ENCODE measurements around the gene HNRNPL.
"Not testable (repeated sequence)": the region's sequence is repeated elsewhere in the genome, so short reads cannot be mapped to it uniquely, and the experiment has no call there.

HNRNPL gene

DNA sequence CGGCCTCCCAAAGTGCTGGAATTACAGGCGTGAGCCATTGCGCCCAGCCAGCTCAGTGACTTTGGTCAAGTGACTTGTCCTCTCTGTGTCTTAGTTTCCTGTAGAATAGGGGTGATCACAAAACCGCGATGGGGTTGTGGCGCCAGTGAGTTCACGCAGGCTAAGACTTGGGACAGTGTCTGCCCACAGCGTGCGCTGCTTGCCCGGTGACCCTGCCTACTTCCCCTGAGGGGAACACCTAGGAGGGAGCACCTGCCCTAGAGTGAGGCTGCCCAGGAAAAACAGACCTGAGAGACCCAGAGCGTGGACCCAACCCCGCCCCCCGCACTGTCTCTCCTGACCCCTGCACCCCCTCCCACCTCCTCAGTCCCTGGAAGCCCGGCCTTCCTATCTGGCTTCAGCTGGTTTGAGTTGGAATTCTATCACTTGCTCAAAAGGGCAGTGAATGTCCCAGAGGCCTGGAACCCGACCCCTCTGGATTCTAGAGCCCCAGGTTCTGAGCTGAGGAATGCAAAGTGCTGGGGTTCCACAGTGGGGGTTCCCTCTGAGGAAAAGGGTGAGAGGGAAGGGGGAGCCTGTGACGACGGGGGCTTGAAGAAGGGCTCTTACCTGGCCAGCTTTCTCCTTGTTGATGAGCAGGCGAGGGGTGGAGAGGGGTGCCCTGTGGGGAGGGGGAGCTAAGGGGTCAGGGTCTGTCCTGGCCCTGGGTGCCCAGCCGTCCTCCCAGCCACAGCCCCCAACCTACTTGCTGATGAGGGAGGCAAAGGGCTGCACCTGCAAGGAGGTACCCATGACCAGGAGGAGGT is 30.5 kb upstream of the HNRNPL start:
- DNase-seq (ENCODE audit: extremely low spot score) = no peak
- CTCF ChIA-PET = interaction anchor here (3.9 to 6.0 kb wide), 2 partner anchors 6 to 11 kb away, joined by 34 to 64 read pairs; no protein-coding TSS in a partner anchor
- TF ChIP-seq, protein P1, sequence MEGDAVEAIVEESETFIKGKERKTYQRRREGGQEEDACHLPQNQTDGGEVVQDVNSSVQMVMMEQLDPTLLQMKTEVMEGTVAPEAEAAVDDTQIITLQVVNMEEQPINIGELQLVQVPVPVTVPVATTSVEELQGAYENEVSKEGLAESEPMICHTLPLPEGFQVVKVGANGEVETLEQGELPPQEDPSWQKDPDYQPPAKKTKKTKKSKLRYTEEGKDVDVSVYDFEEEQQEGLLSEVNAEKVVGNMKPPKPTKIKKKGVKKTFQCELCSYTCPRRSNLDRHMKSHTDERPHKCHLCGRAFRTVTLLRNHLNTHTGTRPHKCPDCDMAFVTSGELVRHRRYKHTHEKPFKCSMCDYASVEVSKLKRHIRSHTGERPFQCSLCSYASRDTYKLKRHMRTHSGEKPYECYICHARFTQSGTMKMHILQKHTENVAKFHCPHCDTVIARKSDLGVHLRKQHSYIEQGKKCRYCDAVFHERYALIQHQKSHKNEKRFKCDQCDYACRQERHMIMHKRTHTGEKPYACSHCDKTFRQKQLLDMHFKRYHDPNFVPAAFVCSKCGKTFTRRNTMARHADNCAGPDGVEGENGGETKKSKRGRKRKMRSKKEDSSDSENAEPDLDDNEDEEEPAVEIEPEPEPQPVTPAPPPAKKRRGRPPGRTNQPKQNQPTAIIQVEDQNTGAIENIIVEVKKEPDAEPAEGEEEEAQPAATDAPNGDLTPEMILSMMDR (IDR thresholded peaks at IDR 0.05; ENCODE audit: control extremely low read depth, extremely low read depth, low read depth, missing control alignments) = no peak
- POLR2A ChIA-PET = interaction anchor here (1.2 kb wide), 1 partner anchor 20 kb away, joined by 3 read pairs; the partner anchor contains the start of genes NFKBIB and SIRT2

DNA sequence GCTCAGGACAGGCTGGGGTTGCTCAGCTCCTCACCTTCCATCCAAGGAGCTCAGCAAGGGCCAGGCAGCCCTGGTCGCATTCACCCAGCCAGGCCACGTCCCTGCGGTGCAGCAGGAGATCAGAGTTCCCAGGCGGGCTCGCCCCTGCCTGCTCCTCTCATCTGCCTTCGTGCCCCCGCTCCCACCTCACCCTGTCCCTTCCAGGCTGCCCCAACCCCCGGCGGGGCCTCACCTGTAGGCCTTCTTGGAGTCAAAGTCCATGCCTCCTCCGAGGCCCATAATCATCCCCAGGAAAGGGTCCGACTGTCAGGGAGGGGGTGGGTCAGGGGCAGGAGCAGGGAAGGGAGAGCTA is 29.6 kb upstream of the HNRNPL start:
- CTCF ChIA-PET = interaction anchor here (0.8 to 6.0 kb wide), 9 partner anchors 7 to 364 kb away, joined by 3 to 64 read pairs (median 4); partner anchors contain the start of genes MRPS12 and SARS2
- POLR2A ChIA-PET = interaction anchor here (0.5 to 1.5 kb wide), 3 partner anchors 20 to 147 kb away, joined by 3 to 5 read pairs (median 3); partner anchors contain the start of genes NFKBIB and SIRT2
- TF ChIP-seq, protein P1 (IDR thresholded peaks at IDR 0.05; ENCODE audit: control extremely low read depth, extremely low read depth, low read depth, missing control alignments) = no peak
- no peak for DNase-seq (ENCODE audit: extremely low spot score)

DNA sequence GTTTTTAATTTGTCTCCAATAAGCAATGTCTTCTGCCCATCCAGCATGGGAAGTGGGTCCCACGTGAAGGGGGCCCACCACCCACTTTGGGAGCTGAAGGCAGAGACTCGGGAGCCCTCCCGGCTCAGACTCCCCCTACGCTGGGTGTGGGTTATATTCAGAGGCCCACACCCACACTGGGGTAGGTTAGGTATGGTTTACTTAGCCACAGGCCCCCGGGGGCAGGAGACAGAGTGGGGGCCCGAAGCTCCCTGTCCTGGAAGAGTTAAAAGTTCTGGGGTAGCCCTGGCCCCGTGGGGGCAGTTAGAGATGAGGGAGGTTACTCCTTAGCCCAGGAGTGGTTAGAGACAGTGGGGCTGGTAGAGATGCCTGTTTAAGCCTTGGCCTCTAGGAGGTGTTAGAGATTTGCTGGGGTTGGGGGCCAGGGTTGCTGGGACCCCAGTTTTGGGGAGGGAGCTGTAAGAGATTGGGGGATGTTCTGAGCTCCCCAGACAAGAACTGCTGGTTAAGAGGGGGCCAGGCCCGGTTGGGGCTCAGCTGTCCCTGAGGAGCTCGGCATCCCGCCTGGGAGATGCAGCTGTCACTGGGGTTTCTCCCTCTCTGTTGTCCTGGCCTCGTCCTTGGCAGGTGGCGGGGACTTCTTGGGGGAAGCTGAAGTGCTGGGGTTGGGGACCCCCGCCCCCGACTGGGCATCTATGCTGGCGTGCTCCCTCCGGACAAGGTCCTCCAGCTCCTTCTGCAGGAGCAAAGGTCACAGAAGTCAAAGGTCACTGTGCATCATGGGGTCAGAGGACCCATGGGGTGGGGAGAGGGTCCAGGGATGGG is 29.0 kb upstream of the HNRNPL start:
- TF ChIP-seq, protein P1 (IDR thresholded peaks at IDR 0.05; ENCODE audit: control extremely low read depth, extremely low read depth, low read depth, missing control alignments) = no peak
- POLR2A ChIA-PET = interaction anchor here (0.6 to 1.5 kb wide), 2 partner anchors 30 to 91 kb away, joined by 3 to 5 read pairs; no protein-coding TSS in a partner anchor
- CTCF ChIA-PET = interaction anchor here (0.8 to 6.0 kb wide), 12 partner anchors 8 to 476 kb away, joined by 3 to 64 read pairs (median 4); partner anchors contain the start of genes FAM98C, MRPS12 and SARS2
- DNase-seq (ENCODE audit: extremely low spot score) = no peak

DNA sequence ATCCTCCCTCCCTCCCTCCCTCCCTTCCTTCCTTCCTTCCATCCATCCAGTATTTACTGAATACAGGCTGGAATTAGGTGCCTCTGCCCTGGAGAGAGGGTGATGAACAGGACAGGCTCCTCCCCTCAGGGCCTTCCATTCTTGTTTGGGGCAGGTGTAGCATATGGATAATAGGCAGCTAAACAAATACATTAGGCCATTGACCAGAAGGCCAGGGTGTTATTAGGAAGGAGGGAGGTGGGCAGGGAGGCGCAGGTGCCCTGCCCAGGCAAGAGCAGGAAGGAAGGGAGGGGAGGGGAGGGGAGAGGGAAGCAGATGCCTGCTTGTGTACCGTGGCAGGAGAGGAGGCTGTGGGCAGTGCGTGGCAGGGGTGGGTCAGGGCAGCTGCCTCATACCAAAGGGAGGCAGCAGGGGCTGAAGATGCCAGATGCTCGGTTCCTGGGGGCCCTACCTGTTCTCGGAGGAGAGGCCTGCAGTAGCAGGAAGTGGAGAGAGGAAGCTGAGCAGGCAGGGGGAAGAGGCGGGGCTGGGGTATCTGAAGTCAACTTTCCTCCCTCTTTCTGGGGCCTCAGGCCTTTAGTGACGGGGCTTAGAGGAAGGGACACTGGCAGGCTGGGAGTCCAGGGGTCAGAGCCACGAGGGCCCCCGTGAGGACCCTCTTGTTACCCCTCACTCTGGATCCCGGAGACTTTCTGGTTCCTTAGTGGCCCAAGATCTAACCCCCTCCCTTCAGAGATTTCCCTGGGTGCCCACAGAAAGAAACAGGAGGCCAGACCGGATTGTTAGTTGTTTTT is 28.2 kb upstream of the HNRNPL start, which contains the start of gene RINL:
Gene RINL (minus strand): TSS at position 495 of the 794 bp plus-strand sequence. CDS start 1,533 bp downstream, outside the sequence.
- TF ChIP-seq, protein P1 (IDR thresholded peaks at IDR 0.05; ENCODE audit: control extremely low read depth, extremely low read depth, low read depth, missing control alignments) = no peak
- ChIA-PET POLR2A (interaction anchor here (0.6 to 1.5 kb wide), 2 partner anchors 29 to 92 kb away, joined by 3 to 5 read pairs; no protein-coding TSS in a partner anchor), CTCF (interaction anchor here (1.2 to 6.0 kb wide), 11 partner anchors 8 to 475 kb away, joined by 3 to 64 read pairs (median 5); partner anchors contain the start of genes FAM98C, MRPS12 and SARS2)
- peak; percentile 85 for DNase-seq (ENCODE audit: extremely low spot score)

DNA sequence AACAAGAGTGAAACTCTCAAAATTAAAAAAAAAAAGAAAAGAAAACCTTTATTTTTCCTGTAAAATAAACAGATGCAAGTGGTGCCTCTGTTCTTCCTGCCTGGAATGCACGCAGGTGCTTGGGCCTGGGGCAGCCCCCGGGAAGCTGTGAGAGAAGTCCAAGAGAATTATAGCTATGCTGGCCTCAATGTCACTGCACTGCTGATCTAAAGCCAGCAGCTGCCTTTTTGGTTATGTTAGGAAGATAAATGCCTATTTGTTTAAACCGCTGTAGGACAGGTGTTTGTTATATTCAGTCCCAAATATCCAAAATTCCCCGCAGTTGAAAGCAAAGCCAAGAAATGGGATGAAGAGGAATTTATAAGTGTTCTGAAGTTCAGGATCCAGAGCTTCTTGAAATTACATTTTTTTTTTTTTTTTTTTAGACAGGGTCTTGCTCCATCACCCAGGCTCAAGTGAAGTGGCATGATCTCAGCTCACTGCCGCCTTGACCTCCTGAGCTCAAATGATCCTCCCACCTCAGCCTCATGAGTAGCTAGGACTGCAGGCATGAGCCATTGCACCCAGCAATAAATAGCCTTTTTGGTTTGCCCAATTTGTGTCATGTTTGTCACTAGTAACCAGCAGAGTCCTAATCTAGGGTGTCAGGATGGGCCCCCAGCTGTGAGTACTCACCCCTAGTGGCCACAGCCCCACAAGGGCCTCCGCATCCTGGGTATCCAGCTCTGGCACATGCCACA is 26.0 kb upstream of the HNRNPL start:
- TF ChIP-seq, protein P1 (IDR thresholded peaks at IDR 0.05; ENCODE audit: control extremely low read depth, extremely low read depth, low read depth, missing control alignments) = no peak
- DNase-seq (ENCODE audit: extremely low spot score) = no peak
- POLR2A ChIA-PET = interaction anchor here (0.7 kb wide), 1 partner anchor 11 kb away, joined by 3 read pairs; no protein-coding TSS in a partner anchor
- CTCF ChIA-PET = interaction anchor here (1.0 to 6.0 kb wide), 5 partner anchors 8 to 106 kb away, joined by 3 to 64 read pairs (median 4); partner anchors contain the start of genes MRPS12 and SARS2

DNA sequence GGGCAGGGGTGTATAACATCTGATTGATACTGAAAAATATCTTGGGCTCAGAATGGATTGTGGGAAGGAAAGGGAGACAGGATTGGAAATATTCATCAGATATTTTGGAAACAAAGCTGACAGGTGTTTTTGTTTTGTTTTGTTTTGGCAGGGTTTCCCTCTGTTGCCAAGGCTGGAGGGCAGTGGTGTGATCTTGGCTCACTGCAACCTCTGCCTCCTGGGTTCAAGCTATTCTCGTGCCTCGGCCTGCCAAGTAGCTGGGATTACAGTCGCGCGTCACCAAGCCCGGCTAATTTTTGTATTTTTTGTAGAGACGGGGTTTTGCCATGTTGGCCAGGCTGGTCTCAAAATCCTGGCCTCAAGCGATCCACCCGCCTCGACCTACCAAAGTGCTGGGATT is 23.6 kb upstream of the HNRNPL start:
- ChIA-PET POLR2A (interaction anchor here (0.5 kb wide), 1 partner anchor 219 kb away, joined by 7 read pairs; no protein-coding TSS in a partner anchor), CTCF (interaction anchor here (1.9 to 4.1 kb wide), 3 partner anchors 14 to 104 kb away, joined by 5 to 23 read pairs (median 7); no protein-coding TSS in a partner anchor)
- not testable (repeated sequence) for DNase-seq (ENCODE audit: extremely low spot score)
